ENCODE results near the gene PKIG. TPM values are rescaled to one million over a fixed set of nuclear protein-coding genes. Genes with fewer than 3 reads are reported as not detected.
A peak's percentile ranks its signal among the peaks of the same experiment; 100 is the strongest.

Gene PKIG
- total and polyA plus RNA-seq, 9 of the 15 experiments (the other 6 are each of a cell fraction or from before 2014, with no cell fraction given) = 0.13 to 7.0 (median 4.7) TPM

DNA sequence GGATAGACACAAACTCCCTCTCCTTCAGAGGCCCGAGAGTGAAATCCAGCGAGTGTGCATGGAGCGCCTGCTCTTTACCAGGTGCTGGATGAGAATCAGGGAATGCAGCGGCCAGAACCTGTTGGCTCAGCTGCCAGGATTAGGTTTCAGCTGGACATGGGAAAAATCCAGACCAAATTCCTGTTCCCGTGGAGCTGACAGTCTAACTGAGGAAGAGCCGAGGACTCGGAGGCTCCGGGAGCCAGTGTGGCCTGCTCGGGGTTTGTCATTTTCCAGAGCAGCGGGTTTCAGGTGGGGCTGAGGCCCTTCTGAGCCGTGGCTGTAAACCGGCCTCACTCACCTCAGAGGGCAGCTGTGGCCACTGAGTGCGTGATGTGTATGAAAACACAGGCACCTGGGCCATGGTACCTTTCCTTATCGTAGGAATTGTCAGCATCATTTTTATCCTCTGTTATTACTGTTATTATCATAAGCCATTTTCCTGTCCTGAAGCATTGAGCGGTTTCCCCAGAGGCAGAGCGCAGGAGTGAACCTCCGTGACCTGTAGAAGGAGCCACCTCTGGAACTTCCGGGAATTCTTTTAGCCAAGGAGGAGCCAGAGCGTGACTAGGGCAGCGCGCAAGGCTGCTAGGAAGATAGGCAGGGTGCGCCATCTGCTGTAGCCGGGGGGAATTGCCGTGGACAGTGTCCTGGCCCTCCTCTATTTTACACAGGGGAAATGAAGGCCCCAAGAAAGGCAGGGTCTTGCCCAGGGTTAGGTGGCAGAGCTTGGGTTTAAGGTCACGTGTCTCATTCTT is 27.3 kb downstream of the PKIG start (continued):
- TF ChIP-seq PTRF (tag; IDR thresholded peaks at IDR 0.05) (no peak), CAMTA2 (CRISPR knock-in tag; conservative IDR thresholded peaks at IDR 0.05) (no peak), ZKSCAN1 (IDR thresholded peaks at IDR 0.05; ENCODE audit: low read depth, low read length) (peak; percentile 55; the same call in 1 of the 2 replicates), ARID2 (IDR thresholded peaks at IDR 0.05) (peak; percentile 84), TFAM (CRISPR knock-in tag; conservative IDR thresholded peaks at IDR 0.05) (no peak), RBFOX2 (IDR thresholded peaks at IDR 0.05; ENCODE audit: low read depth, low read length) (peak; percentile 43; the same call in 1 of the 2 replicates), SMAD1 (IDR thresholded peaks at IDR 0.05; ENCODE audit: low read depth, low read length, partially characterized antibody) (no peak), STAG1 (CRISPR knock-in tag; IDR thresholded peaks at IDR 0.05; ENCODE audit: borderline replicate concordance) (peak; percentile 88), FOSL1 (tag; conservative IDR thresholded peaks at IDR 0.05) (peak; percentile 45; the same call in 1 of the 2 replicates), ZC3H4 (CRISPR knock-in tag; IDR thresholded peaks at IDR 0.05; ENCODE audit: borderline replicate concordance) (no peak), ETV5 (CRISPR knock-in tag; IDR thresholded peaks at IDR 0.05; ENCODE audit: low read depth) (peak; percentile 63; the same call in 1 of the 2 replicates), TEAD4 (IDR thresholded peaks at IDR 0.05; ENCODE audit: low read length) (peak; percentile 37; the same call in 1 of the 2 replicates), TEAD4 (CRISPR knock-in tag; IDR thresholded peaks at IDR 0.05; ENCODE audit: borderline replicate concordance) (no peak), ETV1 (tag; conservative IDR thresholded peaks at IDR 0.05; ENCODE audit: low read depth) (peak; percentile 80), ZNF561 (CRISPR knock-in tag; conservative IDR thresholded peaks at IDR 0.05) (no peak), ELF4 (CRISPR knock-in tag; IDR thresholded peaks at IDR 0.05) (peak; percentile 78), SMAD4 (CRISPR knock-in tag; conservative IDR thresholded peaks at IDR 0.05) (peak; percentile 32; the same call in 1 of the 2 replicates), SMARCB1 (IDR thresholded peaks at IDR 0.05; ENCODE audit: insufficient read length, low read depth) (no peak), XRCC5 (IDR thresholded peaks at IDR 0.05; ENCODE audit: low read depth, low read length) (peak; percentile 62; the same call in 1 of the 2 replicates), MAZ (CRISPR knock-in tag; conservative IDR thresholded peaks at IDR 0.05 in 1 of 2, IDR thresholded peaks at IDR 0.05 in 1 of 2) (peak in 1 of 2 experiments; percentile 40; a peak in 1 of 4 replicates), CEBPB (tag; IDR thresholded peaks at IDR 0.05) (no peak)
- TF ChIP-seq, protein P1, sequence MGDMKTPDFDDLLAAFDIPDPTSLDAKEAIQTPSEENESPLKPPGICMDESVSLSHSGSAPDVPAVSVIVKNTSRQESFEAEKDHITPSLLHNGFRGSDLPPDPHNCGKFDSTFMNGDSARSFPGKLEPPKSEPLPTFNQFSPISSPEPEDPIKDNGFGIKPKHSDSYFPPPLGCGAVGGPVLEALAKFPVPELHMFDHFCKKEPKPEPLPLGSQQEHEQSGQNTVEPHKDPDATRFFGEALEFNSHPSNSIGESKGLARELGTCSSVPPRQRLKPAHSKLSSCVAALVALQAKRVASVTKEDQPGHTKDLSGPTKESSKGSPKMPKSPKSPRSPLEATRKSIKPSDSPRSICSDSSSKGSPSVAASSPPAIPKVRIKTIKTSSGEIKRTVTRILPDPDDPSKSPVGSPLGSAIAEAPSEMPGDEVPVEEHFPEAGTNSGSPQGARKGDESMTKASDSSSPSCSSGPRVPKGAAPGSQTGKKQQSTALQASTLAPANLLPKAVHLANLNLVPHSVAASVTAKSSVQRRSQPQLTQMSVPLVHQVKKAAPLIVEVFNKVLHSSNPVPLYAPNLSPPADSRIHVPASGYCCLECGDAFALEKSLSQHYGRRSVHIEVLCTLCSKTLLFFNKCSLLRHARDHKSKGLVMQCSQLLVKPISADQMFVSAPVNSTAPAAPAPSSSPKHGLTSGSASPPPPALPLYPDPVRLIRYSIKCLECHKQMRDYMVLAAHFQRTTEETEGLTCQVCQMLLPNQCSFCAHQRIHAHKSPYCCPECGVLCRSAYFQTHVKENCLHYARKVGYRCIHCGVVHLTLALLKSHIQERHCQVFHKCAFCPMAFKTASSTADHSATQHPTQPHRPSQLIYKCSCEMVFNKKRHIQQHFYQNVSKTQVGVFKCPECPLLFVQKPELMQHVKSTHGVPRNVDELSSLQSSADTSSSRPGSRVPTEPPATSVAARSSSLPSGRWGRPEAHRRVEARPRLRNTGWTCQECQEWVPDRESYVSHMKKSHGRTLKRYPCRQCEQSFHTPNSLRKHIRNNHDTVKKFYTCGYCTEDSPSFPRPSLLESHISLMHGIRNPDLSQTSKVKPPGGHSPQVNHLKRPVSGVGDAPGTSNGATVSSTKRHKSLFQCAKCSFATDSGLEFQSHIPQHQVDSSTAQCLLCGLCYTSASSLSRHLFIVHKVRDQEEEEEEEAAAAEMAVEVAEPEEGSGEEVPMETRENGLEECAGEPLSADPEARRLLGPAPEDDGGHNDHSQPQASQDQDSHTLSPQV (IDR thresholded peaks at IDR 0.05) = peak; percentile 53; the same call in 1 of the 2 replicates

Measured in K562 (cell line).